Keratinocyte (primary cell): ENCODE measurements around the gene CEP85L.

Experiments used
- CTCF ChIP-seq, 3 experiments: IDR thresholded peaks in 1 of 3; conservative IDR thresholded peaks in 1 of 3; optimal IDR thresholded peaks in 1 of 3; 2 replicates in 2 of 3; 3 replicates in 1 of 3; pipeline versions ENCODE3 to v1.5.1; 2011; ENCODE audit warnings: low read length in 3 of 3, mild to moderate bottlenecking in 3 of 3, moderate library complexity in 2 of 3, control low read depth in 1 of 3, inconsistent platforms in 1 of 3; ENCODE audit not compliant: insufficient read depth in 2 of 3; ENCODE audit errors: extremely low read depth in 1 of 3
- EZH2 ChIP-seq: IDR thresholded peaks from one replicate; pipeline ENCODE4 v1.6.1; 2012; ENCODE audit warnings: inconsistent platforms, mild to moderate bottlenecking, low read length, moderate library complexity

- no peak for TF ChIP-seq CTCF (optimal IDR thresholded peaks at IDR 0.05 in 1 of 3, IDR thresholded peaks at IDR 0.05 in 1 of 3, conservative IDR thresholded peaks at IDR 0.05 in 1 of 3; ENCODE audit: extremely low read depth in 1 of 3, insufficient read depth in 2 of 3, low read length in 3 of 3)
- no peak for TF ChIP-seq EZH2
Measured at GRCh38 chr6:118522422-118522821, 129.0 kb downstream of the CEP85L start.
